PC-9 (cell line): ENCODE results near the gene RNF112. TPM values are rescaled to one million over a fixed set of nuclear protein-coding genes. Genes with fewer than 3 reads are reported as not detected.

Experiments
- BruUV-seq: library from RNA; stranded (reverse); fragments of 400-500 nt; replicated peaks from 2 replicates; lab custom pipeline; 2021; lab: Mats Ljungman, UMichigan
- CTCF ChIA-PET: fragments of 300-600 bp; sonication (Branson Sonifier 250); formaldehyde crosslinking; loops from one replicate; lab custom pipeline; 2022; ENCODE audit warnings: antibody characterized with exemption; lab: Charles Lee
- POLR2A ChIA-PET: fragments of 300-600 bp; sonication (Branson Sonifier 250); formaldehyde crosslinking; loops from one replicate; lab custom pipeline; 2022; ENCODE audit warnings: antibody characterized with exemption; ENCODE audit not compliant: unreplicated experiment; lab: Charles Lee
- DNase-seq, 2 experiments: peaks; one replicate each; pipeline versions ENCODE4 v3.0.0 to v3.0.0-alpha.2; 2015 to 2022; ENCODE audit warnings: mixed read lengths in 1 of 2
- H2AFZ ChIP-seq: fragments of 200-600 bp; sonication (generic); 2 replicates; pipeline ENCODE4 v1.8.1; 2017; ENCODE audit warnings: antibody characterized with exemption
- H3F3A ChIP-seq: fragments of 200-600 bp; sonication (generic); 2 replicates; pipeline ENCODE4 v1.8.1; 2017; ENCODE audit warnings: antibody characterized with exemption, mild to moderate bottlenecking, low read depth; ENCODE audit not compliant: insufficient read depth
- H3K27ac ChIP-seq: fragments of 200-600 bp; sonication (generic); 2 replicates; pipeline ENCODE4 v1.6.1; 2016; ENCODE audit warnings: mixed run types
- H3K27me3 ChIP-seq: fragments of 200-600 bp; sonication (generic); 2 replicates; pipeline ENCODE4 v1.6.1; 2016; ENCODE audit warnings: low read depth, mixed run types; ENCODE audit not compliant: insufficient read depth
- H3K36me3 ChIP-seq: fragments of 200-600 bp; sonication (generic); 2 replicates; pipeline ENCODE4 v1.6.1; 2016; ENCODE audit warnings: low read depth, mixed run types
- H3K4me1 ChIP-seq: fragments of 200-600 bp; sonication (generic); replicated peaks from 2 replicates; pipeline ENCODE4 v1.6.1; 2016; ENCODE audit warnings: mixed run types; ENCODE audit not compliant: insufficient read depth
- H3K4me2 ChIP-seq: fragments of 200-600 bp; sonication (generic); 2 replicates; pipeline ENCODE4 v1.6.1; 2017; ENCODE audit warnings: mixed run types
- H3K4me3 ChIP-seq: fragments of 200-600 bp; sonication (generic); 2 replicates; pipeline ENCODE4 v1.6.1; 2016; ENCODE audit warnings: mixed run types
- H3K79me2 ChIP-seq: fragments of 200-600 bp; sonication (generic); 2 replicates; pipeline ENCODE4 v1.6.1; 2017; ENCODE audit warnings: low read depth, mixed run types
- H3K9me2 ChIP-seq: fragments of 200-600 bp; sonication (generic); 2 replicates; pipeline ENCODE4 v1.8.1; 2017; ENCODE audit warnings: mild to moderate bottlenecking; ENCODE audit not compliant: insufficient read depth
- H3K9me3 ChIP-seq: fragments of 200-600 bp; sonication (generic); 2 replicates; pipeline ENCODE4 v1.8.1; 2016; ENCODE audit warnings: low read depth; ENCODE audit not compliant: insufficient read depth
- H4K20me1 ChIP-seq: fragments of 200-600 bp; sonication (generic); 2 replicates; pipeline ENCODE4 v1.8.1; 2017; ENCODE audit not compliant: insufficient read depth
- EZH2 ChIP-seq: fragments of 200-600 bp; sonication (generic); IDR thresholded peaks from 2 replicates; pipeline ENCODE4 v1.8.0; 2017; ENCODE audit warnings: antibody characterized with exemption, low read depth
- intact Hi-C: fragments of 100-400 bp; cut with micrococcal nuclease; formaldehyde crosslinking; loops from one replicate; pipeline ENCODE4 v1.10.0; 2022; ENCODE audit not compliant: unreplicated experiment
- total RNA-seq: library from RNA; stranded (reverse); gene quantifications from 2 replicates; pipeline ENCODE4 v1.2.3, GENCODE V29; 2021
- TF ChIP-seq, protein P1 (sequence below): fragments of 200-600 bp; sonication (generic); conservative IDR thresholded peaks from 2 replicates; pipeline ENCODE4 v1.6.1; 2017; ENCODE audit warnings: mixed run types, antibody characterized with exemption, mild to moderate bottlenecking, moderate library complexity

The RNF112 gene
- total RNA-seq, 1 experiment from 2014 or later, result 2.0 TPM

DNA sequence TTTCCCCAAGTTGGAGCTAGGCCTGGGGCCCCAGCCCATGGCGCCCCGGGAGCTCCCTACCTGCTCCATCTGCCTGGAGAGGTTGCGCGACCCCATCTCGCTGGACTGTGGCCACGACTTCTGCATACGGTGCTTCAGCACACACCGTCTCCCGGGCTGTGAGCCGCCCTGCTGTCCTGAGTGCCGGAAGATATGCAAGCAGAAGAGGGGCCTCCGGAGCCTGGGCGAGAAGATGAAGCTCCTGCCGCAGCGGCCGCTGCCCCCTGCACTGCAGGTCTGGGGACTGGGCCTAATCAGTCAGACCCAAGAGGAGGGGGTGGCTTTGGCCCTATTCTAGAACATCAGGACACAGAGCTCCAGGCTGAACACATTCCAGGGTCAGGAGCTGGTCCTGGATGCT, 1.5 kb downstream of the RNF112 start:
- Histone ChIP-seq H3K9me2 (no peaks in the 10 kb centered on the region), H3K27ac (no peak overlapping the region), H3K4me1 (no peaks in the 10 kb centered on the region; the same call in 1 of the 2 replicates), H3K4me3 (no peak overlapping the region), H3F3A (0 out of 2 replicates have a peak, but pooled peaks cover 8% of the 10 kb centered on the region), H3K79me2 (no peaks in the 10 kb centered on the region), H3K27me3 (no peaks in the 10 kb centered on the region), H3K9me3 (no peaks in the 10 kb centered on the region), H3K36me3 (no peaks in the 10 kb centered on the region), H3K4me2 (no peak overlapping the region), H4K20me1 (no peaks in the 10 kb centered on the region), H2AFZ (no peak overlapping the region)
- intact Hi-C loops, result no loop called here
- POLR2A ChIA-PET, result no interaction called here
- no TSS peak for BruUV-seq
- TF ChIP-seq EZH2, result no peak
- TF ChIP-seq, protein P1, sequence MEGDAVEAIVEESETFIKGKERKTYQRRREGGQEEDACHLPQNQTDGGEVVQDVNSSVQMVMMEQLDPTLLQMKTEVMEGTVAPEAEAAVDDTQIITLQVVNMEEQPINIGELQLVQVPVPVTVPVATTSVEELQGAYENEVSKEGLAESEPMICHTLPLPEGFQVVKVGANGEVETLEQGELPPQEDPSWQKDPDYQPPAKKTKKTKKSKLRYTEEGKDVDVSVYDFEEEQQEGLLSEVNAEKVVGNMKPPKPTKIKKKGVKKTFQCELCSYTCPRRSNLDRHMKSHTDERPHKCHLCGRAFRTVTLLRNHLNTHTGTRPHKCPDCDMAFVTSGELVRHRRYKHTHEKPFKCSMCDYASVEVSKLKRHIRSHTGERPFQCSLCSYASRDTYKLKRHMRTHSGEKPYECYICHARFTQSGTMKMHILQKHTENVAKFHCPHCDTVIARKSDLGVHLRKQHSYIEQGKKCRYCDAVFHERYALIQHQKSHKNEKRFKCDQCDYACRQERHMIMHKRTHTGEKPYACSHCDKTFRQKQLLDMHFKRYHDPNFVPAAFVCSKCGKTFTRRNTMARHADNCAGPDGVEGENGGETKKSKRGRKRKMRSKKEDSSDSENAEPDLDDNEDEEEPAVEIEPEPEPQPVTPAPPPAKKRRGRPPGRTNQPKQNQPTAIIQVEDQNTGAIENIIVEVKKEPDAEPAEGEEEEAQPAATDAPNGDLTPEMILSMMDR, result no peak
- DNase-seq, result no peak
- CTCF ChIA-PET, result no interaction called here

DNA sequence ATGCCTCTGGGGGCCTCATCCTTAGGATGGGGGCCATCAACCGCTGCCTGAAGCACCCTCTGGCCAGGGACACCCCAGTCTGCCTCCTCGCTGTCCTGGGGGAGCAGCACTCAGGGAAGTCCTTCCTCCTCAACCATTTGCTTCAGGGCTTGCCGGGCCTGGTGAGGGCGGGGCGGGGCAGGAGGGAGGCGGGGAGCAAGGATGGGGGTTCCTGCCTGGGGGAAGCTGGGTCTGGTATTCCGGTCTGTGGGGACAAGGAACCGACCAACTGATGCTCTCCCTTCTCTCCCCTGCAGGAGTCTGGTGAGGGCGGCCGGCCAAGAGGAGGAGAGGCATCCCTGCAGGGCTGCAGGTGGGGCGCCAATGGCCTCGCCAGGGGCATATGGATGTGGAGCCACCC, 2.0 kb downstream of the RNF112 start:
- Histone ChIP-seq H3K4me1 (no peaks in the 10 kb centered on the region; the same call in 1 of the 2 replicates), H3K4me3 (no peak overlapping the region), H3F3A (0 out of 2 replicates have a peak, but pooled peaks cover 8% of the 10 kb centered on the region), H3K36me3 (no peaks in the 10 kb centered on the region), H3K27ac (no peak overlapping the region), H2AFZ (no peak overlapping the region), H3K27me3 (no peaks in the 10 kb centered on the region), H4K20me1 (no peaks in the 10 kb centered on the region), H3K79me2 (no peaks in the 10 kb centered on the region), H3K4me2 (no peak overlapping the region), H3K9me3 (no peaks in the 10 kb centered on the region), H3K9me2 (no peaks in the 10 kb centered on the region)
- DNase-seq, result no peak
- TF ChIP-seq EZH2, result no peak
- TF ChIP-seq, protein P1, result no peak
- intact Hi-C loops, result no loop called here
- ChIA-PET POLR2A (no interaction called here), CTCF (no interaction called here)
- BruUV-seq, result no TSS peak

DNA sequence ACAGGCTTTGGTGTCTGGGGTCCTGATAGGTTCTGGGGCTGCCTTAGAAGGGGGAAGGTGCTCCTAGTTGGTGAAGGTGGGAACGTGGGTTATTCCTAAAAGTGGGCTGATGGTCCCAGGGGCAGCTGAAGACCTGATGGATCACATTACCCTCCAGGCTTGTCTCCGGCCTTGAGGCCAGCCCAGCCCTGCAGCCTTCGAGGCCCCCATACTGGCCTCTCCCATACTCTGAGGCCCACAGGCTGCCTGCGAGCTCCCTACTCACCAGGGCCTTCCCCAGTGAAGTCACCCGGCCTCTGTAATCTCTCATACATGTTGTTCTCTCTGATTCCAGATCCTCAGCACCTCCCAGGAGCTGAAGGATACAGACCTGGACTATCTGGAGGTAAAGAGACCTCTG, 2.7 kb downstream of the RNF112 start:
- H3K4me3 ChIP-seq, result no peak overlapping the region
- no peak overlapping the region for H3K4me2 ChIP-seq
- no peak overlapping the region for H2AFZ ChIP-seq
- BruUV-seq, result no TSS peak
- ChIA-PET CTCF (interaction anchor here (0.6 kb wide), 1 partner anchor 284 kb away, joined by 4 read pairs; no protein-coding TSS in a partner anchor), POLR2A (no interaction called here)
- H3K36me3 ChIP-seq, result no peaks in the 10 kb centered on the region
- H3K27ac ChIP-seq, result no peak overlapping the region
- H3K79me2 ChIP-seq, result no peaks in the 10 kb centered on the region
- H3F3A ChIP-seq, result 0 out of 2 replicates have a peak, but pooled peaks cover 8% of the 10 kb centered on the region
- no peaks in the 10 kb centered on the region for H3K9me2 ChIP-seq
- intact Hi-C loops, result no loop called here
- H4K20me1 ChIP-seq, result no peaks in the 10 kb centered on the region
- H3K9me3 ChIP-seq, result no peaks in the 10 kb centered on the region
- H3K4me1 ChIP-seq, result no peaks in the 10 kb centered on the region; the same call in 1 of the 2 replicates
- no peak for DNase-seq
- TF ChIP-seq EZH2, result no peak
- TF ChIP-seq, protein P1, result no peak
- no peaks in the 10 kb centered on the region for H3K27me3 ChIP-seq
